ENCODE data around the gene ZFP36L1. TPM values are rescaled to one million over a fixed set of nuclear protein-coding genes. Genes with fewer than 3 reads are reported as not detected.

The ZFP36L1 gene
- total and polyA plus RNA-seq, 2 of the 13 experiments (the other 11 are each of a cell fraction or from before 2014, with no cell fraction given): 7.4 to 10.2 TPM

GRCh38 chr14:68814539-68815297, 21.9 kb upstream of the ZFP36L1 start (continued):
- TF ChIP-seq AFF4 (CRISPR knock-in tag; IDR thresholded peaks at IDR 0.05): no peak
- no peak for TF ChIP-seq ZBTB38 (CRISPR knock-in tag; IDR thresholded peaks at IDR 0.05)
- no peak for TF ChIP-seq ZNF549 (CRISPR knock-in tag; IDR thresholded peaks at IDR 0.05)
- no peak for TF ChIP-seq SSRP1 (CRISPR knock-in tag; IDR thresholded peaks at IDR 0.05)
- no peak for TF ChIP-seq ZSCAN31 (CRISPR knock-in tag; IDR thresholded peaks at IDR 0.05; ENCODE audit: low read depth)
- TF ChIP-seq RELA (CRISPR knock-in tag; IDR thresholded peaks at IDR 0.05): no peak
- 0 out of 2 replicates have a peak, but pooled peaks have one; percentile 36 for TF ChIP-seq HOXD1 (CRISPR knock-in tag; IDR thresholded peaks at IDR 0.05)
- TF ChIP-seq ZNF879 (CRISPR knock-in tag; IDR thresholded peaks at IDR 0.05): no peak
- no peak for TF ChIP-seq SMAD1 (CRISPR knock-in tag; IDR thresholded peaks at IDR 0.05; ENCODE audit: borderline replicate concordance, low read depth)
- TF ChIP-seq KDM3A (CRISPR knock-in tag; IDR thresholded peaks at IDR 0.05; ENCODE audit: low read depth): 0 out of 2 replicates have a peak, but pooled peaks have one; percentile 20
- no peak for TF ChIP-seq ZNF776 (CRISPR knock-in tag; IDR thresholded peaks at IDR 0.05)
- no peak for TF ChIP-seq ZNF563 (CRISPR knock-in tag; IDR thresholded peaks at IDR 0.05)
- TF ChIP-seq FOXK2 (IDR thresholded peaks at IDR 0.05): no peak
- TF ChIP-seq U2AF2 (IDR thresholded peaks at IDR 0.05; ENCODE audit: low read depth, low read length): no peak
- no peak for TF ChIP-seq REXO4 (CRISPR knock-in tag; IDR thresholded peaks at IDR 0.05; ENCODE audit: borderline replicate concordance)
- 0 out of 2 replicates have a peak, but pooled peaks have one; percentile 6 for TF ChIP-seq ZNF629 (CRISPR knock-in tag; conservative IDR thresholded peaks at IDR 0.05)
- no peak for TF ChIP-seq TFAP4 (IDR thresholded peaks at IDR 0.05; ENCODE audit: borderline replicate concordance, low read depth)
- 0 out of 2 replicates have a peak, but pooled peaks have one; percentile 39 for TF ChIP-seq HOXA3 (CRISPR knock-in tag; IDR thresholded peaks at IDR 0.05)
- no peak for TF ChIP-seq KLF15 (CRISPR knock-in tag; IDR thresholded peaks at IDR 0.05; ENCODE audit: borderline replicate concordance)
- no peak for TF ChIP-seq KDM1A (CRISPR knock-in tag; IDR thresholded peaks at IDR 0.05)
- TF ChIP-seq ZNF530 (CRISPR knock-in tag; IDR thresholded peaks at IDR 0.05; ENCODE audit: low read depth): no peak
- TF ChIP-seq HOXA9 (CRISPR knock-in tag; IDR thresholded peaks at IDR 0.05; ENCODE audit: borderline replicate concordance): no peak
- no peak for TF ChIP-seq ISX (CRISPR knock-in tag; conservative IDR thresholded peaks at IDR 0.05)
- no peak for TF ChIP-seq FOXP1 (IDR thresholded peaks at IDR 0.05)
- no peak for TF ChIP-seq FOXP1 (CRISPR knock-in tag; IDR thresholded peaks at IDR 0.05)
- TF ChIP-seq ZNF260 (CRISPR knock-in tag; IDR thresholded peaks at IDR 0.05; ENCODE audit: borderline replicate concordance, low read depth): no peak
- peak; percentile 22; the same call in 1 of the 2 replicates for TF ChIP-seq STAG1 (CRISPR knock-in tag; IDR thresholded peaks at IDR 0.05)
- TF ChIP-seq JARID2 (CRISPR knock-in tag; IDR thresholded peaks at IDR 0.05; ENCODE audit: insufficient replicate concordance): no peak
- TF ChIP-seq ZNF788 (CRISPR knock-in tag; IDR thresholded peaks at IDR 0.05; ENCODE audit: borderline replicate concordance): peak; percentile 26; the same call in 1 of the 2 replicates
- TF ChIP-seq ZNF256 (CRISPR knock-in tag; conservative IDR thresholded peaks at IDR 0.05): no peak

Data from HepG2 (cell line).